NCI-H2107 treated with DMSO at 0.1 percent for 48 hours (cell line): ENCODE results near the gene NEURL1.
"Not testable (repeated sequence)": the region's sequence is repeated elsewhere in the genome, so short reads cannot be mapped to it uniquely, and the experiment has no call there.

Source experiments
- DNase-seq: peaks from one replicate; lab custom pipeline; 2025; ENCODE audit not compliant: unreplicated experiment; lab: John Stamatoyannopoulos, UW

The NEURL1 gene

GRCh38 chr10:103492655-103493261 is 747 bp upstream of the NEURL1 start:
- DNase-seq = no peak

- DNase-seq = peak; percentile 12
Observed at GRCh38 chr10:103493916-103494877, 692 bp downstream of the NEURL1 start.

DNA sequence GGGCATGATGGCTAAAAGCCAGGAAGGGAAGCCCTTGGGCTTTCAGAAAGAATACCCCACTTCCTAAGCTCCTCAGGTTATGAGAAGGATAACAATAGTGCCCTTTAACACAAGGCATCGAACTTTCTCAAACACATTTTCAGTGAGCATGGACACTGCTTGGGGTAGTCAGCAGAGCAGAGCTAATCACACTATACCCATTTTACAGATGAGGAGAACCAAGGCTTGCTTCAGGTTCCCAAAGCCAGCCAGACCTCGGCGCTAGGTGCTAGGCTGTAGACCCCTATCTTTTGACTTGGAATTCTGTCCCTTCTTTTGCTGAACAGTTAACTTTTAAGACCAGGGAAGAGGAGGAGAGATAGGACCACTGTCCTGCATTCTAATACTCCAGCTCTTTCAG is 1.8 kb downstream of the NEURL1 start:
- no peak for DNase-seq

- no peak for DNase-seq
Observed at GRCh38 chr10:103497161-103497915, 3.8 kb downstream of the NEURL1 start.

DNA sequence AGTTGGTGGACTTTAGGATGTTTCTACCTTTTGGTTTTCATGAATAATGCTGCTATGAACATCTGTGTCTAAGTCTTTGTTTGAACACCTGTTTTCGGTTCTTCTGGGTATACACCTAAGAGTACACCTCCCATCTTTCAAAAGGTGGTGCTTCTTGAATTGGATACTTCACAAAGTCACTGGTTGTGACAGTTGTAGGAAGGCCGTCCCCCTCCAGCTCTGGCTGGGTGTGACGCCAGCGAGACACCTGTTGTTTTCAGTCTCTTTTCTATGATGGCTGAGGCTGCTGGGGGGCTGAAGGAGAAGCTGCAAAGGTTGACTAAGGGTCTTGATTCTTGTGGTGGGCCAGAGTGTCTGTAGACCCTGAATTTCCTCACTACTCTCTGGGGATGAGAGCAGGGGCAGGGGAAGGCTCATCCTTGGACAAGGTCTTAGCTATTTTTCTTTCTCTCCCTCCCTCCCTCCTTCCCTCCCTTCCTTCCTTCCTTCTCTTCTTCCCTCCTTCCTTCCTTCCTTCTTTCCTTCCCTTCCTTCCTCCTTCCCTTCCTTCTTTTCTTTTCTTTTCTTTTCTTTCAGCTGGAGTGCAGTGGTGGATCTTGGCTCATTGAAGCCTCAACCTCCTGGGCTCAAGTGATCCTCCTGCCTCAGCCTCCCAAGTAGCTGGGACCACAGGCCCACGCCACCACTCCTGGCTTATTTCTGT is 5.6 kb downstream of the NEURL1 start:
- DNase-seq = peak; percentile 62

- no peak for DNase-seq
Observed at GRCh38 chr10:103499881-103500280, 6.4 kb downstream of the NEURL1 start.

DNA sequence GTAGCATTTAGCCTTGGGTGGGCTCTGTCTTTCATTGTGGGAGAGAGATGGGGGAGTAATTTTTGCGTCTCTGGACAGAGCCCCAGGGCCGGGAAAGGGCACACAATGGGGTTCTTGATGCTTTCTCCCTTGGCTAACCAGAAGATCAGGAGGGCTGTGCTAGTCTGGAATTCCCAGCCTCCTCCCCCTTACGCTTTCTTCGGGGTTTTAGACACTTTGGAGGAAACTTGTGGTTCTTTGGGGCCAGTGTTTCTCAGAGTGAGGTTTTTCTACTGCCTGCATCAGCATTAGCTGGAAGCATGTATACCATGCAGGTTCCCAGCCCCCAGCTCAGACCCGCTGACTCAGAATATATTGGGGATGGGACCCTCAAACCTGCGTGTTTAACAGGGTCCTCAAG is 7.0 kb downstream of the NEURL1 start:
- DNase-seq = no peak

GRCh38 chr10:103501186-103501585 is 7.7 kb downstream of the NEURL1 start:
- no peak for DNase-seq

GRCh38 chr10:103502849-103503660 is 9.6 kb downstream of the NEURL1 start:
- DNase-seq = no peak

GRCh38 chr10:103503777-103504176 is 10.3 kb downstream of the NEURL1 start:
- DNase-seq = not testable (repeated sequence)

- DNase-seq = peak; percentile 49
Observed at GRCh38 chr10:103504181-103504783, 10.8 kb downstream of the NEURL1 start.

DNA sequence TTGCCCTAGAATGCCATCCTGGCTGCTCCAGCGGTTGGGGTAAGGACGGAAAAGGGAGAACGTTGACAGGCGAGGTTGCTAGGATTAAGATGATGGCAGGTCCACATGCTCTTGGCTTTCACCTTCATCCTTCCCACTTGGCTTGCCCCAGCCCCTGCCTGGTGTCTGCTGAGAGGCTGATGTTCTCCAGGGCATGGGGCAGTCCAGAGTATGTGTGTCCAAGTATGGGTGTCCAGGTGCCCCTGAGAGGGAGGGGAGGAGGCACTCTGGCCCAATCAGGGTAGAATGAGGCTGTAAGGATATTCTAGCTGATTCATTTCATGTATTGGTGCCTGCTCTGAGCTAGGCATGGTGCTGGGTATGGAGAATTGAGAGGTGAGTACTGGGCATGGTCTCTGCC is 12.6 kb downstream of the NEURL1 start:
- DNase-seq = no peak

- peak; percentile 69 for DNase-seq
Observed at GRCh38 chr10:103507235-103508191, 14.0 kb downstream of the NEURL1 start.

DNA sequence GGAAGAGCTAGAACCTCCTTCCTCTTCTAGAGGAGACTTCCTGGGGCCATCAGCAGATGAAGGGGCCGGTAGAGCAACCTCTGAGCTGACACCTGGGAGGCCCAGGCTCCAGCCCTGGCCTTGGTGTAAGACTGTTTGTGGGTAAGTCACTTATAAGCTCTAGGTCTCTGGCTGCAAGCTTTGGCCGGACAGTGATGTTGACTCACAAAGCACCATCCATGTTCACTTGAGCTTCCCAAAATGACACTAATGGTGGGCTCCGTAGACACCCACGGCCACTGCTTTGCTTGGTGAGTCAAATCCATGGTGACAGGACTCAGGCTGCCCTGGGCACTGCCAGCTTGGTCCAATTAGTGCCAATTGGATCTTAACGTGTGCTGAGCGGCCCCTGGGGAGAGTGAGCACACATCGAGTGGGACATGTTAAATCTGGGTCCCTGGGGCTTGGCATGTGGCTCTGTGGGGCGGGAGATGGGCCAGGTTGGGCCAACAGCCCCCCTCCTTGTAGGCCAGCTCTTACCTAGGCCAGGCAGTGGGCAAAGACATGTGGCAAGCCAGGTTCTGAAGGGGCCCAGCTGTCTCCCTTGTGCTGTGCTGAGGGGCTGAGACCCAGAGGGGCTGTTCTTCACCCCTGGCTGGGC is 16.7 kb downstream of the NEURL1 start:
- DNase-seq = no peak

GRCh38 chr10:103510791-103511752 is 17.6 kb downstream of the NEURL1 start:
- no peak for DNase-seq

- no peak for DNase-seq
Observed at GRCh38 chr10:103512166-103512565, 18.7 kb downstream of the NEURL1 start.
